NB4 (cell line): ENCODE measurements around the gene ZNF3.

ENCODE experiments used
- MYC ChIP-seq: IDR thresholded peaks from 2 replicates; pipeline ENCODE4 v1.6.1; 2011; ENCODE audit warnings: low read depth, low read length
- POLR2A ChIP-seq: IDR thresholded peaks from 2 replicates; pipeline ENCODE4 v1.6.1; 2011; ENCODE audit warnings: mild to moderate bottlenecking; ENCODE audit not compliant: insufficient read length; ENCODE audit errors: extremely low read depth
- TF ChIP-seq, protein P1 (sequence below): IDR thresholded peaks from one replicate; pipeline ENCODE4 v1.5.1; 2012; ENCODE audit warnings: low read depth, low read length

GRCh38 chr7:100072462-100072861 is 9.1 kb downstream of the ZNF3 start:
- TF ChIP-seq POLR2A (no peak), MYC (no peak)
- TF ChIP-seq, protein P1, sequence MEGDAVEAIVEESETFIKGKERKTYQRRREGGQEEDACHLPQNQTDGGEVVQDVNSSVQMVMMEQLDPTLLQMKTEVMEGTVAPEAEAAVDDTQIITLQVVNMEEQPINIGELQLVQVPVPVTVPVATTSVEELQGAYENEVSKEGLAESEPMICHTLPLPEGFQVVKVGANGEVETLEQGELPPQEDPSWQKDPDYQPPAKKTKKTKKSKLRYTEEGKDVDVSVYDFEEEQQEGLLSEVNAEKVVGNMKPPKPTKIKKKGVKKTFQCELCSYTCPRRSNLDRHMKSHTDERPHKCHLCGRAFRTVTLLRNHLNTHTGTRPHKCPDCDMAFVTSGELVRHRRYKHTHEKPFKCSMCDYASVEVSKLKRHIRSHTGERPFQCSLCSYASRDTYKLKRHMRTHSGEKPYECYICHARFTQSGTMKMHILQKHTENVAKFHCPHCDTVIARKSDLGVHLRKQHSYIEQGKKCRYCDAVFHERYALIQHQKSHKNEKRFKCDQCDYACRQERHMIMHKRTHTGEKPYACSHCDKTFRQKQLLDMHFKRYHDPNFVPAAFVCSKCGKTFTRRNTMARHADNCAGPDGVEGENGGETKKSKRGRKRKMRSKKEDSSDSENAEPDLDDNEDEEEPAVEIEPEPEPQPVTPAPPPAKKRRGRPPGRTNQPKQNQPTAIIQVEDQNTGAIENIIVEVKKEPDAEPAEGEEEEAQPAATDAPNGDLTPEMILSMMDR: no peak
